Hepatocyte (in vitro differentiated cells): Measurements from ENCODE around the gene BMP7. TPM values are rescaled to one million over a fixed set of nuclear protein-coding genes. Genes with fewer than 3 reads are reported as not detected.

Experiments
- DNase-seq: peaks from one replicate; pipeline ENCODE4 v3.0.0-alpha.2; 2016; ENCODE audit warnings: low spot score
- H2AFZ ChIP-seq: fragments of 200-600 bp; sonication (generic); 2 replicates; pipeline ENCODE4 v1.6.0; 2016; ENCODE audit warnings: antibody characterized with exemption, mild to moderate bottlenecking
- H3K27ac ChIP-seq: fragments of 200-600 bp; sonication (generic); 2 replicates; pipeline ENCODE4 v1.5.1; 2016; ENCODE audit warnings: mild to moderate bottlenecking
- H3K27me3 ChIP-seq: fragments of 200-600 bp; sonication (generic); 2 replicates; pipeline ENCODE4 v1.6.1; 2016
- H3K36me3 ChIP-seq: fragments of 200-600 bp; sonication (generic); replicated peaks from 2 replicates; pipeline ENCODE4 v1.5.1; 2016; ENCODE audit warnings: low read depth; ENCODE audit not compliant: insufficient read depth
- H3K4me1 ChIP-seq: fragments of 200-600 bp; sonication (generic); 2 replicates; pipeline ENCODE4 v1.5.1; 2016; ENCODE audit warnings: mild to moderate bottlenecking, moderate library complexity; ENCODE audit not compliant: insufficient read depth
- H3K4me2 ChIP-seq: fragments of 200-600 bp; sonication (generic); 2 replicates; pipeline ENCODE4 v1.6.0; 2016
- H3K4me3 ChIP-seq: fragments of 200-600 bp; sonication (generic); 2 replicates; pipeline ENCODE4 v1.5.1; 2016; ENCODE audit warnings: mild to moderate bottlenecking
- H3K79me2 ChIP-seq: fragments of 200-600 bp; sonication (generic); 2 replicates; pipeline ENCODE4 v1.6.0; 2017; ENCODE audit warnings: mild to moderate bottlenecking
- H3K9me2 ChIP-seq: fragments of 200-600 bp; sonication (generic); replicated peaks from 2 replicates; pipeline ENCODE4 v1.6.0; 2017; ENCODE audit warnings: mild to moderate bottlenecking; ENCODE audit not compliant: insufficient read depth
- H3K9me3 ChIP-seq: fragments of 200-600 bp; sonication (generic); 2 replicates; pipeline ENCODE4 v1.5.1; 2016; ENCODE audit warnings: low read depth, mild to moderate bottlenecking
- H4K20me1 ChIP-seq: fragments of 200-600 bp; sonication (generic); 2 replicates; pipeline ENCODE4 v1.6.0; 2016; ENCODE audit warnings: mild to moderate bottlenecking; ENCODE audit not compliant: insufficient read depth, poor library complexity, severe bottlenecking
- CTCF ChIP-seq: fragments of 200-600 bp; sonication (generic); IDR thresholded peaks from 2 replicates; pipeline ENCODE4 v1.5.1; 2016; ENCODE audit warnings: antibody characterized with exemption, mild to moderate bottlenecking; ENCODE audit not compliant: poor library complexity
- EZH2 ChIP-seq: fragments of 200-600 bp; sonication (generic); IDR thresholded peaks from 2 replicates; pipeline ENCODE4 v1.6.1; 2016; ENCODE audit warnings: antibody characterized with exemption, mild to moderate bottlenecking, borderline replicate concordance
- EZH2phosphoT487 ChIP-seq: fragments of 200-600 bp; sonication (generic); IDR thresholded peaks from one replicate; pipeline ENCODE4 v1.6.1; 2018; ENCODE audit warnings: antibody characterized with exemption, mild to moderate bottlenecking, low read depth, moderate library complexity; ENCODE audit not compliant: unreplicated experiment, severe bottlenecking
- WGBS: methylation state at CpG from one replicate; pipeline ENCODE4 v1.1.6; 2016; ENCODE audit warnings: low lambda C conversion rate; ENCODE audit errors: missing lambda C conversion rate; 5-methylcytosine and 5-hydroxymethylcytosine counted together
- polyA plus RNA-seq: library from polyadenylated mRNA; unstranded; fragments of >200 nt; fragmentation: Nextera tagmentation; extraction: Ambion mirVana; gene quantifications from 2 replicates; pipeline ENCODE4 v1.2.1, GENCODE V29; 2016
- total RNA-seq: library from RNA; depleted of rRNA; stranded (reverse); fragments of >200 nt; gene quantifications from 2 replicates; pipeline ENCODE4 v1.2.3, GENCODE V29; 2014

Gene BMP7
- total and polyA plus RNA-seq, 2 experiments from 2014 or later = 9.1 to 14.8 TPM

GRCh38 chr20:57268399-57269076 is 2.1 kb upstream of the BMP7 start:
- Histone ChIP-seq H3K79me2 (peaks cover 12% of the 10 kb centered on the region), H3K9me2 (no peaks in the 10 kb centered on the region), H2AFZ (no peak overlapping the region), H3K4me2 (no peak overlapping the region), H3K4me3 (no peak overlapping the region), H3K27ac (no peak overlapping the region), H3K4me1 (peaks cover 18% of the 10 kb centered on the region), H3K36me3 (no peaks in the 10 kb centered on the region), H3K9me3 (no peaks in the 10 kb centered on the region), H3K27me3 (peaks cover 26% of the 10 kb centered on the region), H4K20me1 (no peaks in the 10 kb centered on the region)
- 82% methylated on average over 8 of the region's 8 CpGs for WGBS
- TF ChIP-seq EZH2 = no peak
- no peak for TF ChIP-seq CTCF
- TF ChIP-seq EZH2phosphoT487 = no peak
- no peak for DNase-seq

GRCh38 chr20:57267158-57267821 is 849 bp upstream of the BMP7 start:
- no peak for DNase-seq
- Histone ChIP-seq H3K27me3 (peaks cover 26% of the 10 kb centered on the region), H3K9me3 (no peaks in the 10 kb centered on the region), H3K27ac (no peak overlapping the region), H3K79me2 (peaks cover 12% of the 10 kb centered on the region), H3K36me3 (no peaks in the 10 kb centered on the region), H4K20me1 (no peaks in the 10 kb centered on the region), H3K4me1 (peaks cover 30% of the 10 kb centered on the region), H3K9me2 (no peaks in the 10 kb centered on the region), H2AFZ (peak overlapping the region; percentile 81), H3K4me3 (peak overlapping the region; percentile 82), H3K4me2 (peak overlapping the region; percentile 88)
- WGBS = 43% methylated on average over 22 of the region's 24 CpGs
- no peak for TF ChIP-seq EZH2phosphoT487
- no peak for TF ChIP-seq CTCF
- TF ChIP-seq EZH2 = no peak

- H2AFZ ChIP-seq = peak overlapping the region; percentile 81
- WGBS = 1% methylated on average over 35 of the region's 39 CpGs
- H3K27ac ChIP-seq = peak overlapping the region; percentile 10
- H3K79me2 ChIP-seq = peaks cover 15% of the 10 kb centered on the region
- H3K9me2 ChIP-seq = no peaks in the 10 kb centered on the region
- H3K9me3 ChIP-seq = no peaks in the 10 kb centered on the region
- H4K20me1 ChIP-seq = no peaks in the 10 kb centered on the region
- peaks cover 40% of the 10 kb centered on the region for H3K4me1 ChIP-seq
- peaks cover 26% of the 10 kb centered on the region for H3K27me3 ChIP-seq
- peak overlapping the region; percentile 82 for H3K4me3 ChIP-seq
- H3K36me3 ChIP-seq = no peaks in the 10 kb centered on the region
- TF ChIP-seq CTCF (no peak), EZH2phosphoT487 (no peak), EZH2 (no peak)
- no peak for DNase-seq
- peak overlapping the region; percentile 88 for H3K4me2 ChIP-seq
These were observed 497 bp downstream of the BMP7 start for GRCh38 chr20:57265997-57266290.
